MCF 10A (cell line): ENCODE results near the gene PHACTR1. TPM values are rescaled to one million over a fixed set of nuclear protein-coding genes. Genes with fewer than 3 reads are reported as not detected.

Source experiments
- BruUV-seq: library from RNA; stranded (reverse); fragments of 400-500 nt; replicated peaks from 2 replicates; lab custom pipeline; 2021; lab: Mats Ljungman, UMichigan
- CTCF ChIA-PET: fragments of 300-600 bp; sonication (Branson Sonifier 250); formaldehyde crosslinking; extraction: SDS; loops from one replicate; lab custom pipeline; 2021; ENCODE audit warnings: antibody characterized with exemption, inconsistent platforms; lab: Yijun Ruan, JAX
- POLR2A ChIA-PET: fragments of 300-600, 350-650 bp; sonication (Branson Sonifier 250); formaldehyde crosslinking; extraction: SDS; loops from one replicate; lab custom pipeline; 2020; ENCODE audit warnings: antibody characterized with exemption, inconsistent platforms; lab: Yijun Ruan, JAX
- DNase-seq: peaks from one replicate; pipeline ENCODE4 v3.0.0-alpha.2; 2018; ENCODE audit not compliant: unreplicated experiment
- H3K27ac Mint-ChIP-seq: one replicate; pipeline ENCODE4 v1.8.0; 2022; ENCODE audit warnings: mild to moderate bottlenecking, low read depth, mixed read lengths; ENCODE audit not compliant: unreplicated experiment
- H3K27me3 Mint-ChIP-seq: one replicate; pipeline ENCODE4 v1.8.0; 2022; ENCODE audit warnings: mixed read lengths; ENCODE audit not compliant: insufficient read depth, unreplicated experiment
- H3K36me3 Mint-ChIP-seq: one replicate; pipeline ENCODE4 v1.8.0; 2022; ENCODE audit warnings: mild to moderate bottlenecking, moderate library complexity, mixed read lengths; ENCODE audit not compliant: insufficient read depth, unreplicated experiment
- H3K4me1 Mint-ChIP-seq: one replicate; pipeline ENCODE4 v1.8.0; 2022; ENCODE audit warnings: mixed read lengths; ENCODE audit not compliant: insufficient read depth, unreplicated experiment
- H3K4me3 Mint-ChIP-seq: one replicate; pipeline ENCODE4 v1.8.0; 2022; ENCODE audit warnings: mild to moderate bottlenecking, moderate library complexity, mixed read lengths; ENCODE audit not compliant: unreplicated experiment
- H3K9me3 Mint-ChIP-seq: one replicate; pipeline ENCODE4 v1.8.0; 2022; ENCODE audit warnings: mixed read lengths; ENCODE audit not compliant: unreplicated experiment
- intact Hi-C: fragments of 100-400 bp; cut with micrococcal nuclease; formaldehyde crosslinking; loops from 2 replicates; pipeline ENCODE4 v1.14.1; 2022
- total RNA-seq: library from RNA; stranded (reverse); gene quantifications from 2 replicates; pipeline ENCODE4 v1.2.3, GENCODE V29; 2022
- TF ChIP-seq, protein P1 (sequence below): fragments of 200-600 bp; IDR thresholded peaks from one replicate; pipeline ENCODE4 v1.8.0; 2022; ENCODE audit warnings: antibody characterized with exemption, mild to moderate bottlenecking; ENCODE audit not compliant: unreplicated experiment

The PHACTR1 gene
- total RNA-seq, 1 experiment from 2014 or later: not detected

GRCh38 chr6:12693122-12693521, 23.4 kb upstream of the PHACTR1 start:
- Mint-ChIP-seq H3K27me3 (peaks cover 77% of the 10 kb centered on the region), H3K4me3 (no peak overlapping the region), H3K27ac (no peak overlapping the region), H3K4me1 (no peaks in the 10 kb centered on the region), H3K36me3 (no peaks in the 10 kb centered on the region), H3K9me3 (no peaks in the 10 kb centered on the region)
- TF ChIP-seq, protein P1, sequence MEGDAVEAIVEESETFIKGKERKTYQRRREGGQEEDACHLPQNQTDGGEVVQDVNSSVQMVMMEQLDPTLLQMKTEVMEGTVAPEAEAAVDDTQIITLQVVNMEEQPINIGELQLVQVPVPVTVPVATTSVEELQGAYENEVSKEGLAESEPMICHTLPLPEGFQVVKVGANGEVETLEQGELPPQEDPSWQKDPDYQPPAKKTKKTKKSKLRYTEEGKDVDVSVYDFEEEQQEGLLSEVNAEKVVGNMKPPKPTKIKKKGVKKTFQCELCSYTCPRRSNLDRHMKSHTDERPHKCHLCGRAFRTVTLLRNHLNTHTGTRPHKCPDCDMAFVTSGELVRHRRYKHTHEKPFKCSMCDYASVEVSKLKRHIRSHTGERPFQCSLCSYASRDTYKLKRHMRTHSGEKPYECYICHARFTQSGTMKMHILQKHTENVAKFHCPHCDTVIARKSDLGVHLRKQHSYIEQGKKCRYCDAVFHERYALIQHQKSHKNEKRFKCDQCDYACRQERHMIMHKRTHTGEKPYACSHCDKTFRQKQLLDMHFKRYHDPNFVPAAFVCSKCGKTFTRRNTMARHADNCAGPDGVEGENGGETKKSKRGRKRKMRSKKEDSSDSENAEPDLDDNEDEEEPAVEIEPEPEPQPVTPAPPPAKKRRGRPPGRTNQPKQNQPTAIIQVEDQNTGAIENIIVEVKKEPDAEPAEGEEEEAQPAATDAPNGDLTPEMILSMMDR: no peak
- BruUV-seq: no TSS peak
- intact Hi-C loops: no loop called here
- POLR2A ChIA-PET: no interaction called here
- DNase-seq: no peak
- CTCF ChIA-PET: no interaction called here

- Mint-ChIP-seq H3K4me1 (no peaks in the 10 kb centered on the region), H3K27ac (no peak overlapping the region), H3K36me3 (no peaks in the 10 kb centered on the region), H3K27me3 (peaks cover 72% of the 10 kb centered on the region), H3K9me3 (no peaks in the 10 kb centered on the region), H3K4me3 (no peak overlapping the region)
- TF ChIP-seq, protein P1: no peak
- BruUV-seq: no TSS peak
- intact Hi-C loops: no loop called here
- DNase-seq: no peak
- CTCF ChIA-PET: no interaction called here
- POLR2A ChIA-PET: no interaction called here
Observed at GRCh38 chr6:12698298-12698697, 18.3 kb upstream of the PHACTR1 start.

GRCh38 chr6:12704946-12705345, 11.6 kb upstream of the PHACTR1 start:
- TF ChIP-seq, protein P1: no peak
- BruUV-seq: no TSS peak
- Mint-ChIP-seq H3K4me3 (no peak overlapping the region), H3K4me1 (no peaks in the 10 kb centered on the region), H3K9me3 (no peaks in the 10 kb centered on the region), H3K27me3 (peaks cover 21% of the 10 kb centered on the region), H3K36me3 (no peaks in the 10 kb centered on the region), H3K27ac (no peak overlapping the region)
- no peak for DNase-seq
- POLR2A ChIA-PET: no interaction called here
- intact Hi-C loops: no loop called here
- CTCF ChIA-PET: interaction anchor here (0.7 kb wide), 1 partner anchor 188 kb away, joined by 5 read pairs; no protein-coding TSS in a partner anchor

DNA sequence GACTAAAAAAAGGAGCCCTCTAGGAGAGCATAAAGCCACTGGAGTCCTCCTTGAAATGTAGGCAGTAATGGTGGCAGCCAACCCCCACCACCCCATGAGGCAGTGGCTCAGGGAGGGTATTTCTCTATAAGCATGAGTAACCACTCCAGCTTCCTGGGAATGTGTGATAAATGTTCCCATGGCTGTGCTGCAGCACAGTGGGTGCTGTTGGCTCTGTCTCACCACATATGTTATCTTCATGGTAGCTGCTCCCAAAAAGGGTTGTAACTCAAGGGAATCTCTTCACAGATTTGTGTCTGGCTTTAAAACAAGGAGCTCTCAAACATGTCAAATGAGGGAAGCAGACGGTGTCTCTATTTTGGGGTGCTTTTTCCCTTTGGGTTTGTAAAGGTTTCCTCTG, 7.5 kb upstream of the PHACTR1 start:
- H3K9me3 Mint-ChIP-seq: no peaks in the 10 kb centered on the region
- peaks cover 42% of the 10 kb centered on the region for H3K27me3 Mint-ChIP-seq
- H3K4me3 Mint-ChIP-seq: no peak overlapping the region
- TF ChIP-seq, protein P1: no peak
- no peaks in the 10 kb centered on the region for H3K4me1 Mint-ChIP-seq
- ChIA-PET CTCF (no interaction called here), POLR2A (no interaction called here)
- DNase-seq: no peak
- no TSS peak for BruUV-seq
- intact Hi-C loops: no loop called here
- H3K27ac Mint-ChIP-seq: no peak overlapping the region
- no peaks in the 10 kb centered on the region for H3K36me3 Mint-ChIP-seq
